HEK293 (cell line): ENCODE measurements around the gene CCDC24.

ENCODE experiments used
- CTCF ChIA-PET: fragments of 350-600 bp; formaldehyde crosslinking; extraction: SDS; loops from one replicate; lab custom pipeline; 2021; ENCODE audit warnings: antibody characterized with exemption; lab: Yijun Ruan, JAX
- POLR2A ChIA-PET: fragments of 300-600 bp; formaldehyde crosslinking; extraction: SDS; loops from one replicate; lab custom pipeline; 2020; ENCODE audit warnings: antibody characterized with exemption, inconsistent platforms; lab: Yijun Ruan, JAX
- H3K27ac ChIP-seq: fragments of 200-500 bp; sonication (Bioruptor generic); 2 replicates; pipeline ENCODE4 v1.5.1; 2014; ENCODE audit warnings: low read depth, low read length, control low read depth, inconsistent platforms; ENCODE audit errors: extremely low read depth
- H3K36me3 ChIP-seq, 2 experiments: fragments of 200-500 bp in 1 of 2; sonication (Bioruptor generic) in 1 of 2; 1 replicate in 1 of 2; 2 replicates in 1 of 2; pipeline ENCODE4 v1.5.1; 2014 to 2017; ENCODE audit warnings: inconsistent platforms in 2 of 2, low read length in 2 of 2; ENCODE audit not compliant: control insufficient read depth in 2 of 2, insufficient read depth in 1 of 2
- H3K4me1 ChIP-seq: fragments of 200-500 bp; sonication (Bioruptor generic); 2 replicates; pipeline ENCODE4 v1.5.1; 2014; ENCODE audit warnings: mild to moderate bottlenecking, low read length, inconsistent platforms; ENCODE audit not compliant: control insufficient read depth, insufficient read depth
- H3K4me3 ChIP-seq: 2 replicates; pipeline ENCODE4 v1.5.1; 2011; ENCODE audit warnings: low read depth, mild to moderate bottlenecking, control low read depth, low read length, moderate library complexity
- H3K9me3 ChIP-seq: fragments of 200-500 bp; sonication (Bioruptor generic); 2 replicates; pipeline ENCODE4 v1.5.1; 2014; ENCODE audit warnings: low read depth, low read length, inconsistent platforms; ENCODE audit not compliant: control insufficient read depth, insufficient read depth
- BCL11B ChIP-seq: fragments of 450-650 bp; formaldehyde crosslinking; IDR thresholded peaks from 2 replicates; pipeline ENCODE4 v1.5.1; 2016; ENCODE audit warnings: low read depth, missing biosample characterization, missing genetic modification characterization
- RBAK ChIP-seq: fragments of 450-650 bp; formaldehyde crosslinking; IDR thresholded peaks from 2 replicates; pipeline ENCODE4 v1.5.1; 2016; ENCODE audit warnings: missing biosample characterization, missing genetic modification characterization
- SALL2 ChIP-seq: fragments of 450-650 bp; formaldehyde crosslinking; IDR thresholded peaks from 2 replicates; pipeline ENCODE4 v1.5.0; 2017; ENCODE audit warnings: missing biosample characterization, mild to moderate bottlenecking, missing genetic modification characterization, borderline replicate concordance
- ZBTB21 ChIP-seq: fragments of 450-650 bp; formaldehyde crosslinking; IDR thresholded peaks from 2 replicates; pipeline ENCODE4 v1.5.1; 2017; ENCODE audit warnings: missing biosample characterization, missing genetic modification characterization
- ZBTB7A ChIP-seq: fragments of 450-650 bp; formaldehyde crosslinking; IDR thresholded peaks from 2 replicates; pipeline ENCODE4 v1.5.1; 2016; ENCODE audit warnings: low read depth, missing biosample characterization, missing genetic modification characterization
- ZFP37 ChIP-seq: fragments of 450-650 bp; formaldehyde crosslinking; IDR thresholded peaks from 2 replicates; pipeline ENCODE4 v1.5.1; 2016; ENCODE audit warnings: missing biosample characterization, missing genetic modification characterization
- ZIC2 ChIP-seq: fragments of 450-650 bp; formaldehyde crosslinking; IDR thresholded peaks from 2 replicates; pipeline ENCODE4 v1.5.1; 2016; ENCODE audit warnings: missing biosample characterization, missing genetic modification characterization
- ZNF132 ChIP-seq: fragments of 450-650 bp; formaldehyde crosslinking; IDR thresholded peaks from 2 replicates; pipeline ENCODE4 v1.5.1; 2017; ENCODE audit warnings: missing biosample characterization, missing genetic modification characterization, borderline replicate concordance
- ZNF169 ChIP-seq: fragments of 450-650 bp; formaldehyde crosslinking; IDR thresholded peaks from 2 replicates; pipeline ENCODE4 v1.5.1; 2016; ENCODE audit warnings: missing biosample characterization, missing genetic modification characterization
- ZNF37A ChIP-seq: fragments of 450-650 bp; IDR thresholded peaks from 2 replicates; pipeline ENCODE4 v1.5.1; 2018; ENCODE audit warnings: missing biosample characterization, missing genetic modification characterization
- ZNF433 ChIP-seq: fragments of 450-650 bp; formaldehyde crosslinking; IDR thresholded peaks from 2 replicates; pipeline ENCODE4 v1.5.1; 2016; ENCODE audit warnings: missing biosample characterization, missing genetic modification characterization, low read depth
- ZNF473 ChIP-seq: fragments of 450-650 bp; formaldehyde crosslinking; IDR thresholded peaks from 2 replicates; pipeline ENCODE4 v1.5.1; 2017; ENCODE audit warnings: missing biosample characterization, missing genetic modification characterization
- ZNF555 ChIP-seq: fragments of 450-650 bp; formaldehyde crosslinking; conservative IDR thresholded peaks from 2 replicates; pipeline ENCODE4 v1.5.1; 2017; ENCODE audit warnings: missing biosample characterization, mild to moderate bottlenecking, missing genetic modification characterization, inconsistent platforms
- ZNF561 ChIP-seq: fragments of 450-650 bp; IDR thresholded peaks from 2 replicates; pipeline ENCODE4 v1.5.1; 2018; ENCODE audit warnings: missing biosample characterization, missing genetic modification characterization, borderline replicate concordance
- ZNF621 ChIP-seq: fragments of 450-650 bp; formaldehyde crosslinking; IDR thresholded peaks from 2 replicates; pipeline ENCODE4 v1.5.1; 2017; ENCODE audit warnings: missing biosample characterization, missing genetic modification characterization
- ZNF776 ChIP-seq: fragments of 450-650 bp; formaldehyde crosslinking; IDR thresholded peaks from 2 replicates; pipeline ENCODE4 v1.5.0; 2017; ENCODE audit warnings: missing biosample characterization, missing genetic modification characterization, borderline replicate concordance
- ZNF785 ChIP-seq: fragments of 450-650 bp; formaldehyde crosslinking; IDR thresholded peaks from 2 replicates; pipeline ENCODE4 v1.5.1; 2016; ENCODE audit warnings: missing biosample characterization, missing genetic modification characterization
- ZSCAN23 ChIP-seq: fragments of 450-650 bp; formaldehyde crosslinking; IDR thresholded peaks from 2 replicates; pipeline ENCODE4 v1.5.1; 2016; ENCODE audit warnings: missing biosample characterization, missing genetic modification characterization
- TF ChIP-seq, protein P1 (sequence below): fragments of 450-650 bp; formaldehyde crosslinking; IDR thresholded peaks from 2 replicates; pipeline ENCODE4 v1.5.1; 2016; ENCODE audit warnings: missing biosample characterization, missing genetic modification characterization
- TF ChIP-seq, protein P2 (sequence below): fragments of 450-650 bp; formaldehyde crosslinking; IDR thresholded peaks from 2 replicates; pipeline ENCODE4 v1.5.1; 2016; ENCODE audit warnings: missing biosample characterization, missing genetic modification characterization
- TF ChIP-seq, protein P3 (sequence below): fragments of 450-650 bp; formaldehyde crosslinking; IDR thresholded peaks from 2 replicates; pipeline ENCODE4 v1.5.1; 2016; ENCODE audit warnings: missing biosample characterization, missing genetic modification characterization

Gene CCDC24

DNA sequence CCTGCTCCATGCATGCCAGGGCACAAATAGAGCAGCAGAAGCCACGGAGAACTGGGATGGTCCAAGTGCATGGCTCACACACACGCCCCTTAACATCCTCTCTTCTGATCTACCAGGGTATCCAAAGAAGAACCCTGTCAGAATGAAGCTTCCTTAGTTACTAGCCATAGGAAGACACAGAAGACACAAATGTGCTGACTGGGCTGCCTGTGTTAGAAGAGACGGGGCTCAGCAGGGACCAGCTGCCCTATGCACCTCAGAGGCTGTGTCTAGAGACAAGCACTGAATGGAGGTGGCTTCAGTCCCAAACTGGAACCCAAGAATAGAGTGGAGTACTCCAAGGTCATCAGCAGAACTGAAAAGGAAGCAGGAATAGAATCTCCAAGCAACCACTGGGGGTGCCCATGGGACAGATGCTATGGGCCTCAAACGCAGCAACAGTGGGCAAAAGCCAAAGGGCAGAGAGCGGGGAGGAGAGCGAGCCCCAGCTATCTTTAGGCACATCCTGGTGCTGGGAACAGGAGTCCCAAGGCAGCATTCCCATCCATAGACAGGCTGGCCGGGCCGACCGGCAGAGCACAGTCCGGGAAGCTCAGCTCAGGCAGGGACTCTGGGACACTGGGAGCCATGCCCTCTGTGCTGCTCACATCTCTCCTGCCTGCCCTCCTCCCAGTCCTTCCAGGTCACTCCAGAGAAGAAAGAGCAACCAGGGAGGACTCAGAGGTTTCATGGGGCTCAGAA, 30.4 kb downstream of the CCDC24 start:
- Histone ChIP-seq H3K36me3 (no peaks in the 10 kb centered on the region), H3K4me3 (no peak overlapping the region)
- CTCF ChIA-PET: interaction anchor here (0.5 to 1.4 kb wide), 5 partner anchors 15 to 709 kb away, joined by 3 to 4 read pairs (median 3); no protein-coding TSS in a partner anchor

DNA sequence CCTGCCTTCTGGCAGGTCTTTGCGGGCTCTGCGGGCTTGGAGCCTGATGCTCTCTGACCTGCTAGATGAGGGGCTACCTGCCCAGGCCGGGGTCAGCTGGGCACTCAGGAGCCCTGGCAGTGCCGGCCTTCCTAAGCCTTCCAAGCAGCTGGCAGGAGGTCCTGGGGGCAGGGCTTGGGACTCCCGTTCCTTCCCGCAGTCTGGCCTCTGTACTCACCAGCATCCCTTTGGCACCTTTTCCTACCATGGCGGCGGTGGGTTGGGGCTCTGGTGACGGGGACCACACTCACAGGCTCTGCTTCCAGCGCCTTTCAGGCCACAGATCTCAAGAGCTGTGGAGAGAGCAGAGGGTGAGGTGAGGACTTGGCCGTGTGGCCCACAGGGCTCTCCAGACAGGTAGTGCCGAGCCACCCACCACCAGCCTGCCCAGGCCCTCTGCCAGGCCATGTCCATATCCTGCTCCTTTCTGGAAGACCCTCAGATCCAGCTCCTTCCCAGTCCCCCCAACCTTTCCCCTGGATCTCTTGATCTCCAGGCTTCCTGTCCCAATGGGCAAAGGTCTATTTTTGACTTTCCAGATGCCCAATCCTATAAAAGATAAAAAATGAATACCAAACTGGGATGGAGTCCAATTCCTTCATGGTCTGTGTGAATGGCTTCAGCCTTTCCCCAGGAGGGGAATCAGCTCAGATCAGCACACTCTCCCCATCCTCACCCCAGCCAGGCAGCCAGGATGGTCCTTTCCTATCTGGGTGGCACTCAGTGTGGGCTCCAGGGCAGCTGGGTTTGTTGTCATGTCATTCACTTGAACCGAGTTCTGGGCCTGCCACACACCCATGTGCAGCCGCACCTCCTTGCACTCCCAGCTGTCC, 32.9 kb downstream of the CCDC24 start:
- no peak overlapping the region for H3K4me3 ChIP-seq
- no peaks in the 10 kb centered on the region for H3K9me3 ChIP-seq
- TF ChIP-seq, protein P1, sequence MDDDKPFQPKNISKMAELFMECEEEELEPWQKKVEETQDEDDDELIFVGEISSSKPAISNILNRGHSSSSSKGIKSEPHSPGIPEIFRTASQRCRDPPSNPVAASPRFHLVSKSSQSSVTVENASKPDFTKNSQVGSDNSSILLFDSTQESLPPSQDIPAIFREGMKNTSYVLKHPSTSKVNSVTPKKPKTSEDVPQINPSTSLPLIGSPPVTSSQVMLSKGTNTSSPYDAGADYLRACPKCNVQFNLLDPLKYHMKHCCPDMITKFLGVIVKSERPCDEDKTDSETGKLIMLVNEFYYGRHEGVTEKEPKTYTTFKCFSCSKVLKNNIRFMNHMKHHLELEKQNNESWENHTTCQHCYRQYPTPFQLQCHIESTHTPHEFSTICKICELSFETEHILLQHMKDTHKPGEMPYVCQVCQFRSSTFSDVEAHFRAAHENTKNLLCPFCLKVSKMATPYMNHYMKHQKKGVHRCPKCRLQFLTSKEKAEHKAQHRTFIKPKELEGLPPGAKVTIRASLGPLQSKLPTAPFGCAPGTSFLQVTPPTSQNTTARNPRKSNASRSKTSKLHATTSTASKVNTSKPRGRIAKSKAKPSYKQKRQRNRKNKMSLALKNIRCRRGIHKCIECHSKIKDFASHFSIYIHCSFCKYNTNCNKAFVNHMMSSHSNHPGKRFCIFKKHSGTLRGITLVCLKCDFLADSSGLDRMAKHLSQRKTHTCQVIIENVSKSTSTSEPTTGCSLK: no peak
- TF ChIP-seq, protein P2, sequence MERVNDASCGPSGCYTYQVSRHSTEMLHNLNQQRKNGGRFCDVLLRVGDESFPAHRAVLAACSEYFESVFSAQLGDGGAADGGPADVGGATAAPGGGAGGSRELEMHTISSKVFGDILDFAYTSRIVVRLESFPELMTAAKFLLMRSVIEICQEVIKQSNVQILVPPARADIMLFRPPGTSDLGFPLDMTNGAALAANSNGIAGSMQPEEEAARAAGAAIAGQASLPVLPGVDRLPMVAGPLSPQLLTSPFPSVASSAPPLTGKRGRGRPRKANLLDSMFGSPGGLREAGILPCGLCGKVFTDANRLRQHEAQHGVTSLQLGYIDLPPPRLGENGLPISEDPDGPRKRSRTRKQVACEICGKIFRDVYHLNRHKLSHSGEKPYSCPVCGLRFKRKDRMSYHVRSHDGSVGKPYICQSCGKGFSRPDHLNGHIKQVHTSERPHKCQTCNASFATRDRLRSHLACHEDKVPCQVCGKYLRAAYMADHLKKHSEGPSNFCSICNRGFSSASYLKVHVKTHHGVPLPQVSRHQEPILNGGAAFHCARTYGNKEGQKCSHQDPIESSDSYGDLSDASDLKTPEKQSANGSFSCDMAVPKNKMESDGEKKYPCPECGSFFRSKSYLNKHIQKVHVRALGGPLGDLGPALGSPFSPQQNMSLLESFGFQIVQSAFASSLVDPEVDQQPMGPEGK (tag by site-specific recombination): no peak
- TF ChIP-seq ZNF785 (tag by site-specific recombination): no peak
- TF ChIP-seq ZNF621 (tag by site-specific recombination): no peak
- TF ChIP-seq RBAK (tag by site-specific recombination): no peak
- ChIA-PET CTCF (interaction anchor here (0.7 to 1.1 kb wide), 3 partner anchors 12 to 89 kb away, joined by 4 to 8 read pairs (median 4); no protein-coding TSS in a partner anchor), POLR2A (no interaction called here)
- H3K27ac ChIP-seq: no peak overlapping the region
- no peaks in the 10 kb centered on the region for H3K4me1 ChIP-seq
- no peaks in the 10 kb centered on the region for H3K36me3 ChIP-seq

More for the DNA sequence above, 30.4 kb downstream of the CCDC24 start:
- Histone ChIP-seq H3K9me3 (no peaks in the 10 kb centered on the region), H3K27ac (no peak overlapping the region)
- TF ChIP-seq ZNF776 (tag by site-specific recombination): no peak
- no peak for TF ChIP-seq ZBTB7A (tag by site-specific recombination)
- no peak for TF ChIP-seq BCL11B (tag by site-specific recombination)
- no peak for TF ChIP-seq ZIC2 (tag by site-specific recombination)
- TF ChIP-seq ZNF555 (tag by site-specific recombination): no peak
- no peak for TF ChIP-seq ZBTB21 (tag by site-specific recombination)
- TF ChIP-seq ZSCAN23 (tag by site-specific recombination): no peak
- no peak for TF ChIP-seq ZNF169 (tag by site-specific recombination)
- TF ChIP-seq ZNF132 (tag by site-specific recombination): no peak
- TF ChIP-seq ZNF37A (tag by site-specific recombination): no peak
- no peak for TF ChIP-seq ZNF433
- TF ChIP-seq ZNF561: no peak
- TF ChIP-seq ZNF473 (tag by site-specific recombination): no peak
- TF ChIP-seq ZFP37 (tag by site-specific recombination): no peak
- no peak for TF ChIP-seq SALL2 (tag by site-specific recombination)
- TF ChIP-seq, protein P3, sequence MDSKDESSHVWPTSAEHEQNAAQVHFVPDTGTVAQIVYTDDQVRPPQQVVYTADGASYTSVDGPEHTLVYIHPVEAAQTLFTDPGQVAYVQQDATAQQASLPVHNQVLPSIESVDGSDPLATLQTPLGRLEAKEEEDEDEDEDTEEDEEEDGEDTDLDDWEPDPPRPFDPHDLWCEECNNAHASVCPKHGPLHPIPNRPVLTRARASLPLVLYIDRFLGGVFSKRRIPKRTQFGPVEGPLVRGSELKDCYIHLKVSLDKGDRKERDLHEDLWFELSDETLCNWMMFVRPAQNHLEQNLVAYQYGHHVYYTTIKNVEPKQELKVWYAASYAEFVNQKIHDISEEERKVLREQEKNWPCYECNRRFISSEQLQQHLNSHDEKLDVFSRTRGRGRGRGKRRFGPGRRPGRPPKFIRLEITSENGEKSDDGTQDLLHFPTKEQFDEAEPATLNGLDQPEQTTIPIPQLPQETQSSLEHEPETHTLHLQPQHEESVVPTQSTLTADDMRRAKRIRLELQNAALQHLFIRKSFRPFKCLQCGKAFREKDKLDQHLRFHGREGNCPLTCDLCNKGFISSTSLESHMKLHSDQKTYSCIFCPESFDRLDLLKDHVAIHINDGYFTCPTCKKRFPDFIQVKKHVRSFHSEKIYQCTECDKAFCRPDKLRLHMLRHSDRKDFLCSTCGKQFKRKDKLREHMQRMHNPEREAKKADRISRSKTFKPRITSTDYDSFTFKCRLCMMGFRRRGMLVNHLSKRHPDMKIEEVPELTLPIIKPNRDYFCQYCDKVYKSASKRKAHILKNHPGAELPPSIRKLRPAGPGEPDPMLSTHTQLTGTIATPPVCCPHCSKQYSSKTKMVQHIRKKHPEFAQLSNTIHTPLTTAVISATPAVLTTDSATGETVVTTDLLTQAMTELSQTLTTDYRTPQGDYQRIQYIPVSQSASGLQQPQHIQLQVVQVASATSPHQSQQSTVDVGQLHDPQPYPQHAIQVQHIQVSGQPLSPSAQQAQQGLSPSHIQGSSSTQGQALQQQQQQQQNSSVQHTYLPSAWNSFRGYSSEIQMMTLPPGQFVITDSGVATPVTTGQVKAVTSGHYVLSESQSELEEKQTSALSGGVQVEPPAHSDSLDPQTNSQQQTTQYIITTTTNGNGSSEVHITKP: no peak
- TF ChIP-seq, all 188 proteins: peak for 0
- H3K4me1 ChIP-seq: no peaks in the 10 kb centered on the region
- POLR2A ChIA-PET: interaction anchor here (0.6 kb wide), 1 partner anchor 1657 kb away, joined by 3 read pairs; no protein-coding TSS in a partner anchor
